ENCODE results near the gene NPDC1. TPM values are rescaled to one million over a fixed set of nuclear protein-coding genes. Genes with fewer than 3 reads are reported as not detected.

Gene NPDC1
- total and polyA plus RNA-seq, 2 of the 8 experiments (the other 6 are each of a cell fraction or from before 2014, with no cell fraction given): 26.2 to 44.1 TPM

DNA sequence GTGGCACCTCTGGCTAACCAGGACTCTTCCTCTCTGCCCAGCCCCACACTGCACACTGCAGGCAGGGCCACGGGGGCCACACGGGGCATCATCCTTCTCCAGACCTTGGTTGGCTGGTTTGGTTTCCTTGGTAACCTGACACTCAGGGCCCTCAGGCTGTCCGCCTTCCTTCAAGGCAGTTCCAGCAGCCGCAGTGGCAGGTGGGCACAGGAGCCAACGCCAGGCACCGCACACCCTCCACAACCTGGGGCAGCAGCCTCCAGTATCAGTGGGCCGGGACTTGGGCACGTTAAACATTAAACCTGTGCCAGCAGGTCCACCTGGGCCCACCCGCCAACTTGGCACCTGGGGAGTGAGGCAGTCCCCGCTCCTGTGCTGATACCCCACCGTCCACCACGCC, 1.9 kb downstream of the NPDC1 start (continued):
- TF ChIP-seq, protein P1, sequence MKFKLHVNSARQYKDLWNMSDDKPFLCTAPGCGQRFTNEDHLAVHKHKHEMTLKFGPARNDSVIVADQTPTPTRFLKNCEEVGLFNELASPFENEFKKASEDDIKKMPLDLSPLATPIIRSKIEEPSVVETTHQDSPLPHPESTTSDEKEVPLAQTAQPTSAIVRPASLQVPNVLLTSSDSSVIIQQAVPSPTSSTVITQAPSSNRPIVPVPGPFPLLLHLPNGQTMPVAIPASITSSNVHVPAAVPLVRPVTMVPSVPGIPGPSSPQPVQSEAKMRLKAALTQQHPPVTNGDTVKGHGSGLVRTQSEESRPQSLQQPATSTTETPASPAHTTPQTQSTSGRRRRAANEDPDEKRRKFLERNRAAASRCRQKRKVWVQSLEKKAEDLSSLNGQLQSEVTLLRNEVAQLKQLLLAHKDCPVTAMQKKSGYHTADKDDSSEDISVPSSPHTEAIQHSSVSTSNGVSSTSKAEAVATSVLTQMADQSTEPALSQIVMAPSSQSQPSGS (IDR thresholded peaks at IDR 0.05; ENCODE audit: low read length): no peak
- TF ChIP-seq CHD1 (IDR thresholded peaks at IDR 0.05; ENCODE audit: low read depth, low read length) (no peak), SP2 (IDR thresholded peaks at IDR 0.05; ENCODE audit: low read length) (no peak), SP1 (IDR thresholded peaks at IDR 0.05; ENCODE audit: low read depth, low read length) (no peak)
